Measurements from ENCODE around the gene PLXNA4.

GRCh38 chr7:132073920-132074589 is 502.2 kb downstream of the PLXNA4 start:
- TF ChIP-seq CTCF (IDR thresholded peaks at IDR 0.05) (no peak), POLR2A (IDR thresholded peaks at IDR 0.05) (no peak)

Data from vagina (tissue), 2 donors.